GM12874 (cell line): ENCODE results near the gene TRAF3.

Experiments
- TF ChIP-seq, protein P1 (sequence below): IDR thresholded peaks from 2 replicates; pipeline ENCODE4 v1.5.1; 2011; ENCODE audit warnings: low read depth, mild to moderate bottlenecking, control low read depth, low read length, moderate library complexity; ENCODE audit not compliant: insufficient read depth

The TRAF3 gene

DNA sequence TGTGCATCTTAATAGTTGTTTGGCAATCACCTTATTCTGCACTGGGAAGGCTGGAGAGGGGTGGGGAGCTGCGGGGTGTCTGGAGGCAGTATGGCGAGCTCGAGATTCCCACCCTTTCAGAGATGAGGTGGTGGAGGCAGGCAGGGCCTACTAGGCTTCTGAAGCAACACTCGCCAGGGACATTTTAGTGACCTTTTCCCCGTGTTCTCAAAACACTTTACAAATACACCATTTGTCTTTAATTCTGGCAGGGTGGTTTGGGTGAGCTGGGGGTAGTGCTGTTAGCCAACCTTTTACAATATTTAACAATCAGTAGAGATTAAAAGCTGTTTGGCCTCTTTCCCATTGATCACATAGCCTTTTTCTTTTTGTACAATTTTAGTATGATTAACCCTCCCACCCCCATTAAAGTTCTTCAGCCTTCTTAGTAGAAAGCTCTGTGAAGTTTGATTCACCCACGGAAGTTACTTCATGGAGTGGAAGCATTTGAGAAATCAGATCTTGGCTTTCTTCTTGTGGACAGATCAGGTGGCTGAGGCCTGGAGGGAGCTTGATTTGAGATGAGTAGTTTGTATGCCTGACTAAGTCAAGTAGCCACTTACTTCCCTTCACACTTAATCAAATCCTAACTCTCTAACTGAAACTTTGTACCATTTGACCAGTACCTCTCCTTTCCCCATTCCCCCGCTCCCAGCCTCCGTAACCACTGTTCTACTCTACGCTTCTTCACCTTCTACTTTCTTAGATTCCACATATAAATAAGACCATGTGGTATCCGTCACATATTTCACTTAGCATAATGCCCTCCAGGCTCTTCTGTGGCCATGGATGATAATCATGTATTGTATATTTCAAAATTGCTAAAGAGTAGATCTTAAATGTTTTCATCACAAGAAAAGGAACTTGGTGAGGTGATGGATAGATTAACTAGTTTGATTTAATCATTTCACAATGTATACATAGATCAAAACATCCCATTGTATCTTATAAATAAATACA is 41.0 kb downstream of the TRAF3 start:
- TF ChIP-seq, protein P1, sequence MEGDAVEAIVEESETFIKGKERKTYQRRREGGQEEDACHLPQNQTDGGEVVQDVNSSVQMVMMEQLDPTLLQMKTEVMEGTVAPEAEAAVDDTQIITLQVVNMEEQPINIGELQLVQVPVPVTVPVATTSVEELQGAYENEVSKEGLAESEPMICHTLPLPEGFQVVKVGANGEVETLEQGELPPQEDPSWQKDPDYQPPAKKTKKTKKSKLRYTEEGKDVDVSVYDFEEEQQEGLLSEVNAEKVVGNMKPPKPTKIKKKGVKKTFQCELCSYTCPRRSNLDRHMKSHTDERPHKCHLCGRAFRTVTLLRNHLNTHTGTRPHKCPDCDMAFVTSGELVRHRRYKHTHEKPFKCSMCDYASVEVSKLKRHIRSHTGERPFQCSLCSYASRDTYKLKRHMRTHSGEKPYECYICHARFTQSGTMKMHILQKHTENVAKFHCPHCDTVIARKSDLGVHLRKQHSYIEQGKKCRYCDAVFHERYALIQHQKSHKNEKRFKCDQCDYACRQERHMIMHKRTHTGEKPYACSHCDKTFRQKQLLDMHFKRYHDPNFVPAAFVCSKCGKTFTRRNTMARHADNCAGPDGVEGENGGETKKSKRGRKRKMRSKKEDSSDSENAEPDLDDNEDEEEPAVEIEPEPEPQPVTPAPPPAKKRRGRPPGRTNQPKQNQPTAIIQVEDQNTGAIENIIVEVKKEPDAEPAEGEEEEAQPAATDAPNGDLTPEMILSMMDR, result no peak

DNA sequence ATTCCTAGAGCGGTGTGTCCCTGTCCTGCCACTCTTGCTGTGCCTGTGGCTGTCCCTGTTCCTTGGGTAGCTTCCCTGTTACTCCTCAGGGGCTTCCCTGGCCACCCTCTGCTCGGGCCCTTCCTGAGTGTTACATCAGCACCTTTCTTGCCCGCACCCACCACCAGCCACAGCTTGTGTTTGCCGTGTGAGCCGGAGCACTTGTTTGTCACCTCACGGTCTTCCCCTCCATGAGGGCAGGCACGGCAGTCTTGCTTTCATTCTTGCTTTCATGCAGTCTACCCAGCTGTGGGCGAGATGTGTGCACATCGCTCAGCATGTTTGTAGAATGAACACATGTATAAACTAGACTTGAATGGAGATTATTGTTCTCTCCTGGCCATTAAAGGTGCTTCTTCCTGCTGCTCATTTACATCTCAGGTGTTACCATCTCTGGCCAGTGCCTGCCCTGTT is 42.0 kb downstream of the TRAF3 start:
- TF ChIP-seq, protein P1, result no peak

DNA sequence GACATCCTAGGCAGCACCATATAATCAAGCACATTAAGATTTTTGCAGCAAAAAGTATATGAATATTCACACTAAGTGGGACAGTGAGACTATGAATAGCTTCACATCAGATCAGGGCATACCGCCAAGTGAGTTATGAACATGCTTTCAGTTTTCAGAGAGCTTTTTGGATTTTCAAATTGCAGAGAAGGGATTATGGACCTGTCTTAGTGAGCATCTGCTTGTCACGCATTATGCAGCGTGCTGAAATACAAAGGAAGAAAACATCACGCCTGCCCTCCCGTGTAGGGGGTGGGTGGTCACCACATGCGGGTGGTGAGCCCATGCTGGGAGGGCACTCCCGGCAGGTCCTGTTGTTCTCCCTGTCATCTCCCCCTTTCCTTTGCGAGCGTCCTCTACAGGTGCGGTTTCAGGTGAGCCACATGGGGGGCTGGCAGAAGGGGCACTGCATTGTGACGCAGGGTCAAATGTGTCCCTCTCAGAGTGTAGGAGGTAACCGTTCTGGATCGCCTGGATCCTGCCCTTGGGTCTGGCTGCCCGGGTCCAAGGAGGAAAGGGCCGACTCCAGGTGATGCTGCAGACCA is 42.6 kb downstream of the TRAF3 start:
- TF ChIP-seq, protein P1, result no peak

DNA sequence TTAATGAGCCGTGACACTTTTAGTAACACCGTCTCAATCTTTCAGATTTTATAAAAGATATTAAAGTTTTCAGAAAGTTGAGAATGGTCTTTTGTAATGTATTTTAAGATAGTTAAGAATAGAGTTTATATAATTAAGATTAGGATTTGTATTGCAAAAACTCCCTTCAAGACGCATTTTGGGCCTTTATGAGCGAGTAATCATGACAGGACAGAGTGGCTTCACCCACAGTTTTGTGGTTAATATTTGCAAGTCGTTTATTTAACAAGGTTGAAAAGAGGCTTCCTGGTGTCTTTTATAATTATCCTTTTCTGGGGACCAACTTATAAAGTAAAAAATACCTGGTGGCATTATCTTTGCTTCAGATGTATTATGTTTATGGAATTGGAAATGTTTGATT is 44.0 kb downstream of the TRAF3 start:
- TF ChIP-seq, protein P1, result no peak

DNA sequence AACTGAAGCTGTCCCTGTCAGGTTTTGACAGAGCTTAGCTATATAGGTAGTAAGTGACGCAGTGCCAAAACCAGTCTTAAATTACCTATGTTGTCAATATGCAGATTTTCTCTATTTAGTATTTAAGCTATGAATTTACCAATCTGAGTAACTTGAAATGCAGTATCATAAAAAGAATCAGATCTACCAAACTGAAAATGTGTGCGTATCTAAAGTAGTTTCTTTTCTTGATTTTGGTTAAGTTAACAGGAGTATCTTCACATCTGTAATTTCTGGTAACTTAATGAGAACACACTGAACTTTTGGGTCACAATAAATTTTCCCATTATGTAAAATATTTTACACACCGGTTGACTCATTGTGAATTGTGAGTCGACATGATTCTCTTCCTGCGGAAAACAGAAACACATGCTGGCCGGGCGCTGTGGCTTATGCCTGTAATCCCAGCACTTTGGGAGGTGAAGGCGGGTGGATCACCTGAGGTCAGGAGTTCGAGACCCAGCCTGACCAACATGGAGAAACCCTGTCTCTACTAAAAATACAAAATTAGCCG is 45.1 kb downstream of the TRAF3 start:
- TF ChIP-seq, protein P1, result no peak

DNA sequence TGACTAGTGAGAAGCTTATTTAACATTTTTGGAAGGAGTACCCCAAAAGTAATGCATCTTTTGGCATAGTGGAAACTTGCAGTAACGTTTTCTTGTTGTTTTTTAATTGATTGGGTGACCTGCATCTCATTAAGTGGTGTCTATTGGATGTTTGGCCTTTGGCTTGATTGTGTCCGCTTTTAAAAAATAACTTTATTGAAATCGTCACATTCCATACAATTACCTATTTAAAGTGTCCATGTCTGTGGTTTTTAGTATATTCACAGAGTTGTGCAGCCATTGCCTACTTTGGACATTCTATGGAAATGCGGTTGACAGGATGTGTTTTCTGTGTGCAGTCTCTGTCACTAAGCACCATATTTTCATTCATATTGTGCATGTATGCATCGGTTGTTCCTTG is 46.3 kb downstream of the TRAF3 start:
- TF ChIP-seq, protein P1, result no peak

DNA sequence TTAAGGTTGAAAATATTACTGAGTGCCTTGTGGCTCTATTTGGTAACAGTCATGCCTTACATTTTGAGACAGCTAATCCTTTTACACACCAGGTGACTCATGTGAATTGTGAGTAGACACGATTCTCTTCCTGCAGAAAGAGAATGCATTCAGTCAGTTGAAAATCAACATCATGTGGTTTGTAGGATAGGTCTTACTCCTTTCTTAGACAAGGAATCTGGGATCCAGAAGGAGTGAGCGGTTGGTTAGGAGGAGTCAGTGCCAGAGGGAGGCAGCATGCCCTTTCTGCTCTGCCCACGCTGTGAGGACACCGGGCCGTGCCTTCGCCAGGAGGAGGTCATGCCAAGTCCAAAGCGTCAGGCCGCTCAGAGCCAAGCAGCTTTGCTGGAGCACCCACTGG is 47.6 kb downstream of the TRAF3 start:
- TF ChIP-seq, protein P1, result no peak
